AG04449 (cell line): ENCODE measurements around the gene UBE2O.
A peak's percentile ranks its signal among the peaks of the same experiment; 100 is the strongest.

Experiments used
- CTCF ChIA-PET: fragments of 350-600 bp; formaldehyde crosslinking; extraction: SDS; loops from one replicate; lab custom pipeline; 2021; ENCODE audit warnings: antibody characterized with exemption; lab: Yijun Ruan, JAX
- POLR2A ChIA-PET: fragments of 400-600, 350-600 bp; formaldehyde crosslinking; extraction: SDS; loops from one replicate; lab custom pipeline; 2020; ENCODE audit warnings: antibody characterized with exemption, inconsistent platforms; lab: Yijun Ruan, JAX
- DNase-seq: peaks from one replicate; pipeline ENCODE4 v3.0.0-alpha.2; 2010; ENCODE audit warnings: low read depth, low spot score
- H3K4me3 ChIP-seq: 2 replicates; pipeline ENCODE4 v1.5.1; 2011; ENCODE audit warnings: low read depth, mild to moderate bottlenecking, control low read depth, low read length
- TF ChIP-seq, protein P1 (sequence below): IDR thresholded peaks from one replicate; pipeline ENCODE4 v1.5.1; 2011; ENCODE audit warnings: mild to moderate bottlenecking, moderate library complexity, low read length, control low read depth, inconsistent platforms; ENCODE audit not compliant: insufficient read depth; ENCODE audit errors: missing control alignments

UBE2O gene

DNA sequence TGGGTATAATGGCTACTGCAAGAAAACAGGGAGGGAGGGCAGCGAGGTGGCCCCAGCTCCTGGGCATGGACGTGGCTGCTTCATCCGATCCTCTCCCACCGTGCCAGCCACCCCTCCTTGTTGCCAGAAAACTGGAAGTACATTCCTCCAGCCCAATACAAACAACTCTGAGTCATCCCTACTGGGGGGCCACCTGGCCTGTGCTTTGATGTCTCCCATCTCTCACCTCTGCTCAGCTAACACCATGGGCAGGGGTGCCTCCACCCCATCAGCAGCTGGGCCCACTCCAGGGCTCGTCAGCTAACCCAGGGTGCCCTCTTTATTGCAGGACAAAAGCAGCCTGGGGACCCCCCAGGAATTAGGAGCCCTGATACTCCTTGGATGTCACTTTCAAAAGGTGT, 46.3 kb upstream of the UBE2O start:
- no peak for DNase-seq
- ChIA-PET POLR2A (interaction anchor here (0.8 kb wide), 1 partner anchor 52 kb away, joined by 3 read pairs; no protein-coding TSS in a partner anchor), CTCF (interaction anchor here (1.0 to 34.2 kb wide), 10 partner anchors 8 to 196 kb away, joined by 3 to 1209 read pairs (median 4); partner anchors contain the start of genes AANAT and UBE2O)
- H3K4me3 ChIP-seq, result no peak overlapping the region
- TF ChIP-seq, protein P1, sequence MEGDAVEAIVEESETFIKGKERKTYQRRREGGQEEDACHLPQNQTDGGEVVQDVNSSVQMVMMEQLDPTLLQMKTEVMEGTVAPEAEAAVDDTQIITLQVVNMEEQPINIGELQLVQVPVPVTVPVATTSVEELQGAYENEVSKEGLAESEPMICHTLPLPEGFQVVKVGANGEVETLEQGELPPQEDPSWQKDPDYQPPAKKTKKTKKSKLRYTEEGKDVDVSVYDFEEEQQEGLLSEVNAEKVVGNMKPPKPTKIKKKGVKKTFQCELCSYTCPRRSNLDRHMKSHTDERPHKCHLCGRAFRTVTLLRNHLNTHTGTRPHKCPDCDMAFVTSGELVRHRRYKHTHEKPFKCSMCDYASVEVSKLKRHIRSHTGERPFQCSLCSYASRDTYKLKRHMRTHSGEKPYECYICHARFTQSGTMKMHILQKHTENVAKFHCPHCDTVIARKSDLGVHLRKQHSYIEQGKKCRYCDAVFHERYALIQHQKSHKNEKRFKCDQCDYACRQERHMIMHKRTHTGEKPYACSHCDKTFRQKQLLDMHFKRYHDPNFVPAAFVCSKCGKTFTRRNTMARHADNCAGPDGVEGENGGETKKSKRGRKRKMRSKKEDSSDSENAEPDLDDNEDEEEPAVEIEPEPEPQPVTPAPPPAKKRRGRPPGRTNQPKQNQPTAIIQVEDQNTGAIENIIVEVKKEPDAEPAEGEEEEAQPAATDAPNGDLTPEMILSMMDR, result no peak

DNA sequence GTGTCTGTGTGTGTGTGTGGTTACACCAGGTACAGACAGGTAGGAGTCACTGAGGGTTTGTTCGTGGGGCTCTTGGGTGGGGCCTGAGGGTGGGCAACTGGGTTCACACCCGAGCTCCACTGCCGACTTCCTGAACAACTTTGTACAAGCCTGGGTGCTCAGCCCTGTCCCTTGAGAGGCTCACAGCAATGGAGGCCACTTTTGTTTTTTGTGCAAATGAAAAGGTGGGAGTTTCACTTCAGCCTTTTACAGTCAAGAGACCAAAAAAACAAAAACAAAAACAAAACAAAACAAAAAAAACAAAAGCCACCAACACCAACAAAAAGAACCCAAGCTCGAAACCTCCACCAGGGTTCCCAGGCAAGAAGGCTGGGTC, 45.9 kb upstream of the UBE2O start:
- DNase-seq, result no peak
- TF ChIP-seq, protein P1, result no peak
- ChIA-PET CTCF (interaction anchor here (1.2 to 34.2 kb wide), 8 partner anchors 9 to 114 kb away, joined by 3 to 1209 read pairs (median 6); partner anchors contain the start of genes AANAT and UBE2O), POLR2A (interaction anchor here (0.8 kb wide), 1 partner anchor 53 kb away, joined by 3 read pairs; no protein-coding TSS in a partner anchor)
- H3K4me3 ChIP-seq, result no peak overlapping the region

- no peak for DNase-seq
- TF ChIP-seq, protein P1, result no peak
- ChIA-PET CTCF (interaction anchor here (1.2 to 34.2 kb wide), 9 partner anchors 9 to 113 kb away, joined by 3 to 1209 read pairs (median 4); partner anchors contain the start of genes AANAT and UBE2O), POLR2A (interaction anchor here (0.7 to 1.3 kb wide), 3 partner anchors 9 to 144 kb away, joined by 3 read pairs; partner anchors contain the start of gene PRPSAP1)
- peak overlapping the region; percentile 27 for H3K4me3 ChIP-seq
These were observed 45.3 kb upstream of the UBE2O start for GRCh38 chr17:76497979-76498875.

DNA sequence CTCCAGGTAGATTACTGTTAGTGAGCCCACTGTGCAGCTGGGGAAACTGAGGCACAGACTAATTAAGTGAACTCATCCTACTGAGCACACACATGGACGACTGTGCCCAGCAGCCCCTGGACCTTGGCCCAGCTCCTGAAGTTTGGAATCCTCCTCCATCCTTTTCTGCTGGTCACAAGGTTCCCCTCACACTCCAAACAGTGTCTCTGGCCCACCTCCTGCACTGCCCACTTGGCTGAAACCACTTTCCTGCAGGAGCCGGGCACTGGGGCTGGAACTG, 44.7 kb upstream of the UBE2O start:
- H3K4me3 ChIP-seq, result no peak overlapping the region
- POLR2A ChIA-PET, result interaction anchor here (0.7 to 1.3 kb wide), 3 partner anchors 9 to 144 kb away, joined by 3 read pairs; partner anchors contain the start of gene PRPSAP1
- CTCF ChIA-PET, result interaction anchor here (1.3 to 34.2 kb wide), 6 partner anchors 10 to 112 kb away, joined by 3 to 1209 read pairs (median 6); partner anchors contain the start of genes AANAT and UBE2O

GRCh38 chr17:76496464-76496863, 43.5 kb upstream of the UBE2O start:
- TF ChIP-seq, protein P1, result no peak
- ChIA-PET CTCF (interaction anchor here (0.8 to 34.2 kb wide), 3 partner anchors 11 to 32 kb away, joined by 3 to 1209 read pairs (median 13); partner anchors contain the start of genes AANAT and UBE2O), POLR2A (no interaction called here)
- no peak overlapping the region for H3K4me3 ChIP-seq
- DNase-seq, result no peak

More for the DNA sequence above, 44.7 kb upstream of the UBE2O start:
- no peak for DNase-seq
- TF ChIP-seq, protein P1, result no peak
